CD4-positive, alpha-beta T cell treated with Interleukin-10 for 1 hour (primary cell): ENCODE data around the gene MRPS34.
"Not testable (repeated sequence)": the region's sequence is repeated elsewhere in the genome, so short reads cannot be mapped to it uniquely, and the experiment has no call there.

Source experiments
- DNase-seq: peaks from one replicate; pipeline ENCODE4 v3.0.0-alpha.2; 2020

MRPS34 gene

DNA sequence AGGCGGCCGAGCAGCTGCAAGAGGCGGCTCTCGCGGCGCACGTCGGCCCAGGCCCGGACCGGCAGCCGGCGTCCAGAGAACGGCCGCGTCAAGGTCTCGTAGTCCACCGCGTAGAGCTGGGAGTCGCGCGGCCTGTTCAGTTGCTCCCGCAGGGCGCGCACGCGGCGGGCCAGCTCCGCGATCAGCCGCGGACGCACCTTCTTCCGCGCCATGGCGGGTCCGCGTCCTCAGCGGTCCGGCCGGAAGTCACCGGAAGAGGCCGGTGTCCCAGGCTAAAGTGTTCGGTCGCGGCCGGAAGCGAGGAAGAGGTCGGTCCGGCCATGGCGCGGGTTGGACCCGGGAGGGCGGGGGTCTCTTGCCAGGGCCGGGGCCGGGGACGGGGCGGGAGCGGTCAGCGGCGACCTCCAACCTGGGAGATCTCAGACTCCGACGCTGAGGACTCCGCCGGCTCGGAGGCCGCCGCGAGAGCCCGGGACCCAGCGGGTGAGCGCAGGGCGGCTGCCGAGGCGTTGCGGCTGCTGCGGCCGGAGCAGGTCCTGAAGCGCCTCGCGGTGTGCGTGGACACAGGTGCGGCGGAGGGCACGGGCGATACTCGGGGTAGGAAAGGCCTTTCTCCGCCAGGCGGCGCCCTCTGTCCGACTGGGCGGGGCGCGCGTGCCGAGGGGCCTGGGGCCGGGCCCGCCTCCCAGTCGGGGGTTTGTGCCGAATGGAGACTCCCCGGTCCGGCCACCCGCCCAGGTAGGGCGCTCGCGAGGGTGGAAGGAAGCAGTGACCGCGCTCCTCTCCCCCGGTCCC lies at the start of gene MRPS34:
TSS of gene MRPS34 (minus strand) at position 227 of the 795 bp plus-strand sequence. CDS start at position 212, 15 bp downstream.
- DNase-seq = peak; percentile 85

DNA sequence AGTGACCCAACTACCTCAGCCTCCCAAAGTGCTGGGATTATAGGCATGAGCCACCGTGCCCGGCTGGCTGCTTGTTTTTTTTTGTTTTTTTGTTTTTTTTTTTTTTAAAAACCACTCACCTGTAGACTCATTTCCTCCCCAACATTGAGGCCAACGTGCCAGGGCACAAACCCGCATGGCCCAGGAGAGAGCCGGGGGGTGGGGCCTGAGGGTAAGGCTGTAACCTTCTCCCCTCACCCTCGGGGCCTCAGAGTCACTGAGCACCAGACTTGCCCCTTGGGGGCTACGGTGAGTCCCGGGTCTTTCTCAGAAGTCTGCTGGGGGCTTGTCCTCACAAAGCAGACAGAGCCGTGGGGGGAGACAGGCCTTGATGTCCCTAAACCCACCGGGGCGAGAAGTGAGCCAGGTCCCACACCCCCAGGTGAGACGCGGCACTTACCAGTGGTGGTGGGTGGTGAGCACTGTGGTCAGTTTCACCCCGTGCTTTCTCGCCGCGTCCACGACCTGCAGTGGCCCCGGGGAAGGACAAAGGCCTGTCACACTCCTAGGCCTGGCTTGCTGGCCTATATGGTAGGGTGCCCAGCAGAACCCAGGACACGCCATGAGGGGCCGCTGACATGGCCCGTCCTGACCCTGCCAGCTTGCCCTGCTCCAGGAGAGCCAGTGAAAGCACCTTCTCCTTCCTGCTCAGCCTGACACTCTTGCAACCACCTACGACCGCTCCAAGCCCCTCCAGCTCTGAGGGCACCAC lies 49.1 kb upstream of the MRPS34 start:
- DNase-seq = no peak

DNA sequence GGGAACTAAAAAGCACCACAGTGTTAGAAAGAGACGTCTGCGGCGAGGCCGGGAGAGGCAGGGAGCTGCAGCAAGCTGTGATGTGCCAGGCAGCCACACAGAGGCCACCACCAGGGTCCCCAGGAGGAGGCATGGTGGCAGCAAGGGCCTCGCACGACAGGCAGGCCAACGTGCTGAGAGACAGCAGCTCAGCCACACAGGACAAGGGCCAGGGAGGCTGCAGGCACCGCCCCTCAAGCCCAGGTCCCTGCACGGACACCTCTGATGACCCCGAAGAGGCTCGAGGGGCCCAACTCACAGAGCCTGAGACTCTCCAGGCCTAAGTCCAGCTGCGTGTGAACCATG lies 48.0 kb upstream of the MRPS34 start:
- no peak for DNase-seq

DNA sequence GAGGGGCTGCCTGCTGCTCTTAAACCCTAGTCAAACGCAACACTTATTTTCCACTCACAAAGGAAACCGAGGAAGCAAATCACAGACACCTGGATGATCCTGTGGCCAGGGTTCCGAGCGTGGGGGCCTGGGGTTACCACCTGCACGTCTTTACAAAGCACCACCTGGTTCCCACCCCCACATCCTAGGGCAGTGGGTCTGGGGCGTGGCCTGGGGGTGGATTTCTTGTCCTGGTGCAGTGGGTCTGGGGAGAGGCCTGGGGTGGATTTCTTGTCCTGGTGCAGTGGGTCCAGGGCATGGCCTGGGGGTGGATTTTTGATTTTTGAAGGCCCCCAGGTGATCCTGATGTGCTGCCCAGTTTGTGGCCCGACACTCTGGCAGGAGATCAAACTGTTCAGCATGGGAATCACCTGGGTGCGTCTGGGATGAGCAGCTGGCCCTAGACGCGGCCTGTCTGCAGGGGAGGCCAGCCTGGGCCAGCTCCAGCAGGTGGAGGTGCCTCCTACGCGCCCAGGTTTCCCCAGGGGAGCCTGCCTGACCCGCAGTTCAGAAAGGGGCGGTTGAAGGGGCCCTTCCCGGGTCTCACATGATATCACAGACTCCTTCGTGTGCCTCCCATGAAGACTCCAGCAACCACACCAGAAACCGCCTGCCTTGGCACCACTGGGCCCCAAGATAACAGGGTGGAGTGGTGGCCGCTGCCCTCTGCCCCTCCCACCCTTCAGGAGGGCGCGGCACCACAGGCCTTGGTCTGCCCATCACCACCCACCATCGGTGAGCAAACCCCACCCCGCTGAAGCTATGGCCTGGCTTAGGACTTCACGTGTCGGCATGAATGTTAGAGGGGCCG lies 47.4 kb upstream of the MRPS34 start:
- no peak for DNase-seq

DNA sequence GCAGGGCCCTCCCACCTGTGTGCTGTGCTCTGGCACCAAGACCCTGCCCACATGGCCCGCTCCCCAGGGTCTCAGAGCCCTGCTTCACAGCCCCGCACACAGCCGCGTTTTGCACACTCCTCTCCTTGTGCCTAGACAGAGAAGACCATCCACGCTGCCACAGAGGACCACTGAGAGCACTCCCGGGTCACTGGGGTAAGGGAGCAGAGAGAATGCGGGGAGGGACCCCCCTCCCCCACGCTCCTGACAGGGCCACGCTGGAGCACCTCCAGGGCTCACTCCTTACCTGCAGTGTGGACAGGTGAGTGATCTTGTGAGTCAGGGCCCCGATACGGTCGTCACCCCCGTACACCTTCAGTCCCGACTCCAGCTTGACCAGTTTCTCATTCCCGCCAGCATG lies 46.7 kb upstream of the MRPS34 start:
- no peak for DNase-seq

DNA sequence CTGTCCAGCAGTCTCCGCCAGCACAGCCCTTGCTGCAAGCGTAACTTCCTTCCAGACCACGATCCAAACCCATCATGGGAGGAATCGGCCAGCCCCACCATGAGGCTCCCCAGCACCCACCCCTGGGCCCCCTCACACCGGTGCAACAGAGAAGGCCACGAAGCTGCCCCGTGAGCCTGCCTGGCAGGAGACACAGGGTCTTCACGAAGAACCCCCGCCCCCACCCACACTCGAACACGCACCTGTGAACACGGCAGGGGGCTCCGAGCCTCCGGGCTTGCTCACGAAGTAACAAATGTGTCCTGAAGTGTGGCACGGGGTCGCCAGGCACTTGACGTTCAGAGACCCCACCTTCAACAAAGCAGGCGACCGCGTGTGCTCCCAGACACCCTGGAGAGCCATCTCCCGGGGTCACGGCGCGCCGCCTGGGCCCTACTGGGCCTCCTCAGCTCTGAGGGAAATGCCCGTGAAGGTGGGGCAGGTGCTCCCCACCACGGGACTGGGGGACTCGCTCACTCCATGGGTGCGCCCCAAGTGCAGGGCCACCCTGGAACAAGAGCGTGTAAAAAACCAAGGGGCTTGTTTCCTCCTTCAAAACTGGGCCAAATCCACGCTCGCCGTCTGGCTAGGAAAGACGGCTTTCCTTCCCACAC lies 46.1 kb upstream of the MRPS34 start:
- no peak for DNase-seq

DNA sequence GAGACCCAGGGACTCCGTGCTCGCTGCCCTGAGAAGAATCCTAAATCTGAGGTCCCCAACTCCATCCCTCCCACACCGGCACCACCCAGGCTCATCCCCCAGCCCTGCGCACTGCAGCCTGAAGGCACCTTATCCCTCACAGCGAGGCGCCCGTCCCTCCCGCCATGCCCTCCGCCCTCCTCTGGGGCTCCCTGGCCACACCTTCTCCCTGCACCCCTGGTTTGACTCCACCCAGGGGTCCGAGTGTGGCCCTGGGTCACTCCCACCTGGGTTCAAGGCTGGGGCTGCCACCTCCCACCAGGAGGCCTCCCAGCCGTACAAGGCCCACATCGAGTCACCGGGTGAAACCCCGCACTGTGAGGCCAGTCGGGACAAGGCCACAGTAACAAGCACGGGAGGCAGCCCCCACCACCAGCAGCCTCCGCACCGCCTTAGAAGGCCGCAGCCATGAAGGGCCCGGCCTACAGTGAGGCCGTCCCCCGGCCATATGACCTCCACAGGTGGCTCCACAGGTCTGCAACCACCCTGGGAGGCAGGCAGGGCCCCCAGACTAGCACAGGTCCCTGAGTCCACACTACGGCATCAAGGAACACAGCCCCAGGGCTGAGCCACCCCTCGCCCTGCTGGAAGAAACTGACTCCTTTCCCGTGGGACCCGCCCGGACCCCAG lies 45.4 kb upstream of the MRPS34 start:
- no peak for DNase-seq

DNA sequence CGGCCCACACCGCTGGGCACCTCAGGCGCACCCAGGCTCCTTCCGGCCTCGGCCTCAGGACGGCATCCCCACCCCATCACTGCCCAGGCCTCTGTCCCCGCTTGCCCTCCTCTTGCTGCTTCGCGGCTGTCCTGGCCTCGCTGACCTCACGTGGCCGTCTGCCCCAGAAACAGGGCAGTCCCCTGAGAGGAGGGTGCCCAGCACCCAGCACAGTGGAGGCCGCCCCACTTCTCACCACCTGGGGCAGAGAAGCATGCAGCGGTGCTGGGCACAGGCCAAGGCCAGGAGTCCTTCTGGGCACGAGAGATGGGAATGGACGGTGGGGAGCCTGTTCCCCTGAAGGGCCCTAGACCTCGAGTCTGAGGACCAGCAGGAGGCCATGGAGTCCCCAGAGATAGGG lies 44.8 kb upstream of the MRPS34 start:
- DNase-seq = no peak

DNA sequence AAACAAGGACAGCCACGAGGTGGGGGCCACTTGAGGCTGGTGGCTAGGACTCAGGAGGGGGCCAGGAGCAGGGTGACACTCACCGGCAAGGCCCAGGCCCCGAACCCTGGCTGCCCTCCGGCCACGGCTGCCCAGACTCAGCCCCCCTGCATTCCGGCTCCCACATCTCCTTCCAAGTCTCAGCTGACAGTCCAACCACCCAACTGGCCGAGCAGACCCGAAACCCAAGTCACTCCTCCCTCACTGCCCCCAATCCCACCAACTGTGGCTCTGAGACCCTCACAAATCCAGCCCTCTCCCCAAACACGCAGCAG lies 44.3 kb upstream of the MRPS34 start:
- no peak for DNase-seq

DNA sequence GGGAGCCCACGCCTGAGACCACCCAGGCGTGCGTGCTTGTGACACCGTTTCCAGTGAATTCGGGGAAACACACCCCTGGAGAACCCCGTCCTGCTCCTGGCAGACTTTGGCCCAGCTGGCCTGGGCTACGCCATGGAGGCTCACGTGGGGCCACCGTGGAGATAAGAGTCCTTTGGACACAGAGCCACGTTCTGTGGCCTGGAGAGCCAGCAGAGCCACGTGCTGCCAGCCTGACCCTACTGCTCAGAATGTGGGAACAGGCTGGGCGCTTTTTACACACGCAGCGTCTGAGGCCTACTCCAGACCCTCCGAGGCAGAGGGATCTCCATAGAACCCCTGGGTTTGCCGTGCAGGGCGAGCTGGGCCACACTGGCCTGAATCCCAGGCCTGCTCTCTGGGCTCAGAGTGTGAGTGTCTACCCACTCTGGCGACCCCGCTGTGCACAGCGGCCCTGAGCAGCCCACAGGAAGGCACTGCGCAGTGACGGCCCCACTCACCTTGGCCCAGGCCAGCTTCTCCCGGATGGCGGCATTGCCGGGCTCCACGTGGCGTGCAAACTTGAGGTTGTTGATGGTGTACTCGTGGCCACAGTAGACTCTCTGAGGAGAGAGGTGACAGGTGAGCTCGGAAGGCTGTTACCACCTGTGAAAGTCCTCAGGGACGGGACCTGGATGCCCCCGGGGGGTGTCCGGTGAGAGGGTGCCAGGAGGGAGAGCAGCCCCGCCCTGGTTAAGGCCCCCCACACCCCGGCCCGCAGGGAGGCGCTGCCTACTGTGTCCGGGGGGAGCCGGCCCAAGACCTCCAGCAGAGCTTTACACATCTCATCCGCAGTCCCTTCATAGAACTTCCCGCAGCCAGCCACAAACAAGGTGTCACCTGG lies 43.7 kb upstream of the MRPS34 start:
- DNase-seq = no peak

DNA sequence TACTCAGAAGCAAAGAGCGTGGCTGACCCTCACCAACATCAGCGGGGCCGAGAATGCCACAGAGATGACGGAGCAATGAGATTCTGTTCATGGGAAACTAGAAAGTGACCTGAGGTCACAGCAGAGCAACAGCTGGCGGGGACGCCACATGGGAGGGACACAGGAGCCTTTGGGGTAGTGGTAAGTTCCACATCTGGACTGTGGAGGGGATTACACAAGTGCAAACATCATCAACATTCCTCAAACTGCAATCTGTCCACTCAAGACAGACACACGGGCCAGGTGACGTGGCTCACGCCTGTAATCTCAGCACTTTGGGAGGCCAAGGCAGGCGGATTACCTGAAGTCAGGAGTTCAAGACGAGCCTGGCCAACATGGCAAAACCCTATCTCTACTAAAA lies 42.5 kb upstream of the MRPS34 start:
- DNase-seq = no peak

DNA sequence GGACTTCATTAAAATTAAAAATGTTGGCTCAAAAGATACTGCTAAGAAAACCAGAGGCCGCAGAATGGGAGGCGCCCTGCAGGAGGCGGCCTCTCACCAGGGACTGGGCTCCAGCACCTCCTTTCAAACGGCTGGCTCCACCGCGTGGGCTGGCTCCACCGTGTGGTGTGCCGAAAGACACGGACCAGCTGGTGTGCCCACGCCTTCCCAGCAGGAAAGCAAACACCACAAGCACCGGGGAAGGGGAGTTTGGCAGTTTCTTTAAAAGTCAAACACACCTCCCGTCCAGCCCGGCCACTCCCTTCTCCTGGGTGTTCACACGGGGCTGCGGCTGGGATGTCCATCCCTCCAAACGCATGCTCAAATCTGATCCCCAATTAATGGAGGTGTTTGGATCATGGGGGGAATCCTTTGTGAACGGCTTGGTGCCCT lies 39.8 kb upstream of the MRPS34 start:
- DNase-seq = peak; percentile 39

DNA sequence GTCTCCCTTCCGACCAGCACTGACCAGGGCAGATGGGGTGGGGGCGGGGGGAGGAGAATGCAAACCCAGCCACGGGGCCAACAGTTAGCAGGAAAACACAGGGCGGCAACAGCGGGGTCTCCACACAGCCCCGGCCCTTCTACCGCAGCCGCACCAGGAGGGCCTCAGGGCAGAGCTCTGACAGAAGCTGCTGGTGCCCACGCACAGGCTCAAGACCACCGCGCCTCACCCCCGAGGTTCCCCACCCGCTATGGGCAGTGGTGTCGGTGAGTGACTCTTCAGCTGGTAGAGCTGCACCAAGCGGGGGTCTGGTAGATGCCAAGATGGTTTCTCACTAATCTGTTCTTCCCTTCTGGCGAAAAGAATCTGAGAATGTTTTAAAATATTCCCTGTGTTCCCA lies 37.6 kb upstream of the MRPS34 start:
- DNase-seq = no peak

DNA sequence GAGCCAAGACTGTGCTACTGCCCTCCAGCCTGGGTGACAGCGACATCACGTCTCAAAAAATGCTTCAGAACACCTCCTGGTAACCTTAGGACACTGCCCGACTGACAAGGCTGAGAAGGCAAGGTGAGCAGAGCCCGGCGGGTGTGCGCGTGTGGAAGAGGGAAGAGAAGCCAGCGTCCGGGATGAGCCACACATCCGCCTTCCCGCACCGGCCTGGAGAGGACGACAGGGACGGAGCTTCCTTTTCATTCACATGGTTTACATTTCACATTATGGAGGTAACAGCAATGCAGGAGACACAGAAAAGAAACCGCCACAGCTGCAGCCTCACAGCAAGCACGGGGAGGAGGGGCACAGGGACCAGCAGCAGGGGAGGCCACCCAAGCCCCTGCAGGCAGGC lies 37.2 kb upstream of the MRPS34 start:
- no peak for DNase-seq

DNA sequence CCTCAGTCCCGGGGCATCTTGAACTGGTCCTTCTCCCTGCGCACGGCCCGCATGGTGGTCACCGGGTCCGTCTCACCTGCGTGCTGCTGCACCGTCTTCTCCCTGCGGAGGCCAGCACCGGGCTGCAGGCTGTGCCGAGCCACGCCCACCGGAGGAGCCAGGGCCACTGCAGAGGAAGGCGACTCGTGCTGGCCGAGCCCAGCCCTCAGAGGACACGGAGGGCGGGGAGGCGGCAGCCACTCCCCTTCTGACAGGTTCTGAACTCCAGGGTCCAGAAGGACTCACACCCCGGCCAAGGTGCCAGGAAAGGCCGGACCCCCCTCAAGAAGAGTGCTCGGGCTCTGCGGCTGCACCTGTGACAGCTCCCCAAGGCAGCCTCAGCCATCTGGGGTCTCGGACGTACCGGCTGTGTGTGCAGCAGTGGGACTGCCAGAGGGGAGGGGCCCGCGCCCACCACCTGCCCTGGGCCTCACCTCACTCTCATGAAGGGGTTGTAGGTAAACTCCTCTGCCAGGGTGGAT lies 36.4 kb upstream of the MRPS34 start:
- no peak for DNase-seq

DNA sequence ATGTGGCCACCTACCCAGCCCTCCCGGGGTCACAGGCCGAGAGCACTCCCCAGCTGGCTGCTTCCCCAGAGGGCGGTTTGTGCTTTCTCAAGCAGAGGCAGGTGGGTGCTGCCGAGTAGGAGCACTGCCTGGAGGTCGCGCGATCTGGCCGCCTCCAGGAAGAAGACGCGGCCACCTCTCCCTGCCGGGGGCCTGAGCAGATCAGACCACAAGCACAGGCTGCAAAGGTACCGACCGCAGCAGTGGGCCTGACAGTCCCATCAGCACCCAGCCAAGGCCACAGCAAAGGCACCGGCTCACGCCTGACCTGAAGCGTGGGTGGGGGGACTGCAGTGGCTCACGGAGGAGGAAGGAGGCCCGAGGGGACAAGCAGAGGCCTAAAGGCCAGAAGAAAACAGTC lies 35.8 kb upstream of the MRPS34 start:
- DNase-seq = no peak

DNA sequence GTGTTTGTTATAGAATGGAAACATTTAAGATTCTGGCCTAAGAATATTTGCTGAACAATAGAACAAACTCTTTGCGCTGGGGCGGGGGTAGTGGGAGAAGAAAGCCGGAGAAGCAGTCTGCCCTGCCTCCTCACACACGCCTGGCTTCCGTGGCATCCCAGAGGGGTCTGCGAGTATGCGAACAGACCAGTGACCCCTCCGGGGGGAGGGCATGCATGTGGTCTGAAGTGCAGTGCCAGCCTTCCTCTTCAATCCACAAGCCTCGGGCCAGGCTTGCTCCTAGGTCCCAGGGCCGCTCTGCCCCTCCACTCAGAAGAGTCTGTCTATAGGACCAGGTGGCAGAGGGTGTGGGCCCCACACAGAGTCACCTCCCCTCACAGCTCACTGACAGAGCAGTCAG lies 34.7 kb upstream of the MRPS34 start:
- DNase-seq = no peak

DNA sequence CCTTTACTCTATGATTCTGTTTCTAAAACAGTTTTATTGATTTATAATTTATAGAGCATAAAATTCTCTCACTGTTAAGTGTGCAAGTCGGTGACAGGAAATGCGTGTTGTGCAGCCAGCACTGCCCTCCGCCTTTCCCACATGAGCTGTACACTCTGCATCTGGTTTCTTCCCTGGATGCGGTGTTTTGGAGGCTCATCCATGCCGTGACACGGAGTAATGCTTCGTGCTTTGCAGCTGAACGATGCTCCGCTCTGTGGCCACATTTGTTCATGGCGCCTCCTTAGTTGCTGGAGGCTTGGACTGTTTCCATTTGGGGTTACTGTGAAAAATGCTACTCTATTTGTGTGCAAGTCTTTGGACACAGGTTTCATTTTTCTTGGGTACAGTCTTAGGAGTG lies 27.8 kb upstream of the MRPS34 start:
- DNase-seq = no peak

DNA sequence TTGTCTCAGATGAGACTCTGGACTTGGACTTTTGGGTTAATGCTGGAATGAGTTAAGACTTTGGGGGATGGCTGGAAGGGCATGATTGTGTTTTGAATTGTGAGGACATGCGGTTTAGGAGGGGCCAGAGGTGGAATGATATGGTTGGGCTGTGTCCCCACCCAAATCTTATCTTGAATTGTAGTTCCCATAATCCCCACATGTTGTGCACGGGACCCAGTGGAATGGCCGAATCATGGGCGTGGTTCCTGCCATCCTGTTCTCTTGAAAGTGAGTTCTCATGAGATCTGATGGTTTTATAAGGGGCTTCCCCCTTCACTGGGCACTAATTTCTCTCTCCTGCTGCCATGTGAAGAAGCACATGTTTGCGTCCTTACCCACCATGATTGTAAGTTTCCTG lies 26.3 kb upstream of the MRPS34 start:
- not testable (repeated sequence) for DNase-seq

DNA sequence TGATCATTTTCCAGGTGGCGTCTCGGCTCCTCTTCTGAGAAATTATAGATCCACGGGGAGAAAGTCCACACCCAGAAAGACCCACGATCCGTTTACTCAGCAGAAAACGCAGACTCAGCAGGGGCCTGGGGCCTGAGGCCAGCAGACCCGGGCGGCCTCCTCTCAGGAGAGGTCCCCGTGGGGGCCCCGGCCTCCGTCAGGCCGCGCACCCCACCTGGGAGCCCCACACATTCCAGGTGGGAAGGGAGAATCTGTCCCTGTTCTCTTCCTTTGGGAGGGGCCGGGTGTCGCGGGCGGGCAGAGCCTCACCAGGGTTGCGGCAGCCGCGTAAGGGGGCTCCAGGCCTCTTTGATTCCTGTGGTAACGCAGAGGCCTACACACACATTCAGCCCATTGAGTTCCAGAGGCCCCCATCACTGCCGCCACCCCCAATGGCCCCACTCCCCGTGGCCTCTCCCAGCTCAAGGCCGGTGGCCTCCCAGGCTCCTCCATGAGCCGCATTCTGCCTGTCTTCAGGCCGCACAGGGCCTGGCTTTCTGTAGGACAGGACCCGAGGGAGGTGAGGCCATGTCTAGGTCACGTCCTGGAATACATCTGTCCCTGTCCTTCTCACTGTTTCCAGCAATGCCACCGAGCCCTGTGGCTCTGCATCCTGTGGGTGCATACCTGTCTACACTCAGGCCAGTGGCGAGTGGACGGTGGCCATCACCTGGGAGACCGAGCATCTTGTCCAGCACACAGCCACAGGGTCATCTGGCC lies 22.2 kb upstream of the MRPS34 start:
- DNase-seq = no peak
